GM18498 (cell line): ENCODE measurements around the gene PATJ.

Experiments used
- ATAC-seq: cut with Tn5 transposase; IDR thresholded peaks from one replicate; pipeline ENCODE4 v1.9.1; 2021; ENCODE audit warnings: mild to moderate bottlenecking, moderate library complexity; ENCODE audit not compliant: unreplicated experiment

The PATJ gene

GRCh38 chr1:62084310-62084890 is 342.1 kb downstream of the PATJ start:
- ATAC-seq: no peak

- ATAC-seq: no peak
Observed at GRCh38 chr1:62088439-62088838, 346.2 kb downstream of the PATJ start.

- no peak for ATAC-seq
Observed at GRCh38 chr1:62089570-62089969, 347.3 kb downstream of the PATJ start.

- no peak for ATAC-seq
Observed at GRCh38 chr1:62090016-62090415, 347.7 kb downstream of the PATJ start.

GRCh38 chr1:62092110-62092509 is 349.8 kb downstream of the PATJ start:
- ATAC-seq: no peak

GRCh38 chr1:62093261-62093660 is 351.0 kb downstream of the PATJ start:
- no peak for ATAC-seq

GRCh38 chr1:62097464-62097863 is 355.2 kb downstream of the PATJ start:
- ATAC-seq: no peak

GRCh38 chr1:62100442-62100841 is 358.2 kb downstream of the PATJ start:
- no peak for ATAC-seq

- ATAC-seq: no peak
Observed at GRCh38 chr1:62103846-62104245, 361.6 kb downstream of the PATJ start.

GRCh38 chr1:62107923-62108322 is 365.6 kb downstream of the PATJ start:
- no peak for ATAC-seq

- no peak for ATAC-seq
Observed at GRCh38 chr1:62109124-62109523, 366.8 kb downstream of the PATJ start.

- ATAC-seq: no peak
Observed at GRCh38 chr1:62110198-62110817, 368.0 kb downstream of the PATJ start.

GRCh38 chr1:62111084-62111483 is 368.8 kb downstream of the PATJ start:
- no peak for ATAC-seq

- no peak for ATAC-seq
Observed at GRCh38 chr1:62113507-62113906, 371.2 kb downstream of the PATJ start.

- no peak for ATAC-seq
Observed at GRCh38 chr1:62117018-62117750, 374.9 kb downstream of the PATJ start.

GRCh38 chr1:62126579-62127290 is 384.5 kb downstream of the PATJ start:
- ATAC-seq: no peak

- no peak for ATAC-seq
Observed at GRCh38 chr1:62128745-62129144, 386.5 kb downstream of the PATJ start.

- ATAC-seq: peak; percentile 96
Observed at GRCh38 chr1:62131093-62131725, 388.9 kb downstream of the PATJ start.

- ATAC-seq: no peak
Observed at GRCh38 chr1:62138029-62138428, 395.7 kb downstream of the PATJ start.

- no peak for ATAC-seq
Observed at GRCh38 chr1:62139410-62139809, 397.1 kb downstream of the PATJ start.

GRCh38 chr1:62140666-62141065 is 398.4 kb downstream of the PATJ start:
- ATAC-seq: no peak
